DOHH2 (cell line): ENCODE data around the gene GCG.

Experiments
- CTCF ChIP-seq: fragments of 200-600 bp; sonication (generic); IDR thresholded peaks from one replicate; pipeline ENCODE4 v1.5.1; 2014; ENCODE audit warnings: antibody characterized with exemption, mild to moderate bottlenecking, low read depth, low read length; ENCODE audit not compliant: poor library complexity, severe bottlenecking
- EZH2phosphoT487 ChIP-seq: fragments of 200-600 bp; sonication (generic); IDR thresholded peaks from 2 replicates; pipeline ENCODE4 v1.6.1; 2017; ENCODE audit warnings: borderline replicate concordance, mild to moderate bottlenecking, antibody characterized with exemption, low read length, moderate library complexity, mixed read lengths

- TF ChIP-seq CTCF (no peak), EZH2phosphoT487 (no peak)
Measured at GRCh38 chr2:162152147-162152546, at the start of gene GCG.
